ENCODE measurements around the gene CNTN1.

The CNTN1 gene

DNA sequence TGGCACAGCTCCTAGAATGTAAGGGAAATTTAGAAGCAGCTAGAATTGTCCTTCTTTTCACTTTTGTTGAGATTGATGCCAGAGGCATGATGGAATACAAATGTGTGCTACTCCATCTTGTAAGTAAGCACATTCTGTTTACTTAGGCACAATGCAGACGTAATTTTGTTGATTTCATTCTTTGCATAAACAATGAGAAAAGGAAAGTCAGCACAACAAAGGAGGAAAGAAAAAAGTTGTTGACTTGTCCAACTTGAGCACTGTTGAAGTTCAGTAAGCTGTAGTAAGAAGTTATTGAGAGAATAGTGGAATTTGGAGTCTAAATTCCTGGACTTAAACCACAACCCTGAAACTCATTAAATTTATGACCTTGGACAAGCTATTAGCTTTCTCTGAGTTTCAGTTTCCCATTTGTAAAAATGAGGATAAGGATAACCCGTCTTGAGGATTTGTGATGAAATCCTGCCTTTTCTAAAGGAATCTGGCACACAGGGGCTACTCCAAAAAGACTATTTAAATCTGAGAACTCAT, 19.4 kb upstream of the CNTN1 start:
- TF ChIP-seq, protein P1, sequence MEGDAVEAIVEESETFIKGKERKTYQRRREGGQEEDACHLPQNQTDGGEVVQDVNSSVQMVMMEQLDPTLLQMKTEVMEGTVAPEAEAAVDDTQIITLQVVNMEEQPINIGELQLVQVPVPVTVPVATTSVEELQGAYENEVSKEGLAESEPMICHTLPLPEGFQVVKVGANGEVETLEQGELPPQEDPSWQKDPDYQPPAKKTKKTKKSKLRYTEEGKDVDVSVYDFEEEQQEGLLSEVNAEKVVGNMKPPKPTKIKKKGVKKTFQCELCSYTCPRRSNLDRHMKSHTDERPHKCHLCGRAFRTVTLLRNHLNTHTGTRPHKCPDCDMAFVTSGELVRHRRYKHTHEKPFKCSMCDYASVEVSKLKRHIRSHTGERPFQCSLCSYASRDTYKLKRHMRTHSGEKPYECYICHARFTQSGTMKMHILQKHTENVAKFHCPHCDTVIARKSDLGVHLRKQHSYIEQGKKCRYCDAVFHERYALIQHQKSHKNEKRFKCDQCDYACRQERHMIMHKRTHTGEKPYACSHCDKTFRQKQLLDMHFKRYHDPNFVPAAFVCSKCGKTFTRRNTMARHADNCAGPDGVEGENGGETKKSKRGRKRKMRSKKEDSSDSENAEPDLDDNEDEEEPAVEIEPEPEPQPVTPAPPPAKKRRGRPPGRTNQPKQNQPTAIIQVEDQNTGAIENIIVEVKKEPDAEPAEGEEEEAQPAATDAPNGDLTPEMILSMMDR (IDR thresholded peaks at IDR 0.05): no peak

DNA sequence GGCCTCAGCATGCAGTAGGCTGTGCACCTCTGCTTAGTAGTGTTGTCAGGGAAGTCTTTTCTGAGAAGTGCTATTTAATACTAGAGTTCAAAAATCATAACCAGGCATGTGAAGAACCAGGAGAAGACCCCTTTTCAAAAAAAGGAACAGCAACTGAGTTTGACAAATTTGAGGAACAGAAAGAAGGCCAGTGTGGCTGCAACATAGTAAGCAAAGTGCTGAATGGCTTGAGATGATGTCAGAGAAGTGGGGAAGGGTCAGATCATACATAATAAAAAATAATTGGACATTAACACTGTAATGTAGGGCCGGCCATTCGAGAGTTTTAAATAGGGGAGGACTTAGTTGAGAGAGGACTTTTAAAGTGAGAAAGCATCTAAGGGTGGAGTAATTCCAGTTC, 11.1 kb upstream of the CNTN1 start:
- TF ChIP-seq, protein P1 (IDR thresholded peaks at IDR 0.05): no peak

DNA sequence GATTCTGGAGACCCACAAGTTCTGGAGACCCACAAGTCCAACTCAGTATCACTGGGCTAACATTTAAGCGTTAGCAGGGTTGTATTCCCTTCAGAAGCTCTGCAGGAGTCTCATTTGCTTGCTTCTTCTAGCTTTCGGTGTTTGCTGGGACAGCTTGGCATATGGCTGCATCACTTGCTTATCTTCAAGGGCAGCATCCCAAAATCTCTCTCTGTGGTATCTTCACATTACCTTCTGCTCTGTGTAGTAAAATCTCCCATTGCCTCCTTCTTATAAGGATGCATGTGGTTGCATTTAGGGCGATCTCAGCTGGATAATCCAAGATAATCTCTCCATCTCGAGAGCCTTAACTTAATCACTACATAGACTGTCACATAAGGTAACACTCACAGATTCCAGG, 7.3 kb upstream of the CNTN1 start:
- TF ChIP-seq, protein P1 (IDR thresholded peaks at IDR 0.05): no peak

DNA sequence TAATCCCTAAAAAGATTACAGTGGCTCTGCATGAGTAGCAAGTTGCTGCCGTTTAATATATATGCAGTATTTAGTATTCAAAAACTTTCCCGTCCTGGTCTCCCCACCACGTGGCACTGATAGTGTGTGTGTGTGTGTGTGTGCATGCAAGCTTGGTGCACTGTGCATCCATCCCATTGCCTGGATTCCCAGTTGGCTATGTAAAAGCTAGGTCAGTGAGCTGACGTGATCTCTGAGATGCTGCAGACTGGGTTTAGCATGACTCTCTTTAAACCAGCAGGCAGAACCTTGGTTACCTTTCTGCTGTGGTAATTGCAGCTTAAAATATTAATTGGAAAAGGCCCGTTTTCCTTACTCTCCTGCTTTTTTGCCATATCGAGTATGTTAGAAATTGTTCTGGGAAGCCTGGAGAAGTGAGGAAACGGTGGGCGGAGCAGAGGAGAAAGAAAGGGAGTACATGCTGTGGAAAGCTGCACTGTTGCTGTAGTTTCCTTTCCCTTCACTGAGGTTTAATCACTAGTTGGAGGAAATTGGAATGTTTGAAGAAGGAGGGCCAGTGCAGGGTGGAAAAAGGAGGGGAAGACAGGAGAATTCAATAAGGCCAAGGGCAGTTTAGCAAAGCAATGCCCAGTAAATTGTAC, 4.0 kb upstream of the CNTN1 start:
- TF ChIP-seq, protein P1 (IDR thresholded peaks at IDR 0.05): no peak

DNA sequence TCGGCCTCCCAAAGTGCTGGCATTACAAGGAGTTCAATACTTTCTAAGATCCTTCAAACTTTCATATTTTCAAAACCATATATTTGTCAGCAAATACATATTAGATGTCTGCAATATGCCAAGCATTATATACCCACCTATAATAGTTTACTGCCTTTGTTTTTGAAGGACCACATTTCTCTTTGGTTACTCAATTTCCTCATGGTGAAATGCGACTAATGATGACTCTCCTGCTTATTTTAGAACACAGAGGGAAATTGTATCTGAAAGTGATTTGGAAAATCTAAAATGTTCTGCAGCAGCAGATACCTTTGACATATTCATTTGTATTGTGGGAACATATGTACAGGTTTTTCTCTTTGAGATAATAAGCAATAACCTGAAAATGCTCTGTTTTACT, 2.7 kb upstream of the CNTN1 start:
- TF ChIP-seq, protein P1 (IDR thresholded peaks at IDR 0.05): no peak

DNA sequence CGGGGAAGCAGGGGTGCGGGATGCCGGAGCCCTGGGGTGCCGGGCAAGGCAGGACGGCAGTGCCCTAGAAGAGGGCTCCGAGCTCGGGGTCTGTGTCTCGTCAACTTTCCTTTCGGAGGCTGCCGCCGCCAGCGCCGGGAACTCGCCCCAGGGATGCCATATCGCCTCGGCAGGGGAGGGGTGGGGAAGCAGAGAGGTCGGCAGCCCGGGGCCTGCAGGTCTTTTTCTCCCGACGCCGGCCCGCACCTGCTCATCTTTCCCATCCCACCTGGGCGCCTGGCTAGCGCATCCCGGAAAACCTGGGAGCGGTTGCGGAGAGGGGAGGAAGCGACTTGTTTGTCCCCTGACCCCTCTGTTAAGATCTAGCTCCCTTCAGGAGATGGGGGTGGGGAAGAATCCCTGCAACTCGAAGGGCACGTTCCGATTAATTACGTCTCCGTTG, 547 bp downstream of the CNTN1 start:
- TF ChIP-seq, protein P1 (IDR thresholded peaks at IDR 0.05): no peak

DNA sequence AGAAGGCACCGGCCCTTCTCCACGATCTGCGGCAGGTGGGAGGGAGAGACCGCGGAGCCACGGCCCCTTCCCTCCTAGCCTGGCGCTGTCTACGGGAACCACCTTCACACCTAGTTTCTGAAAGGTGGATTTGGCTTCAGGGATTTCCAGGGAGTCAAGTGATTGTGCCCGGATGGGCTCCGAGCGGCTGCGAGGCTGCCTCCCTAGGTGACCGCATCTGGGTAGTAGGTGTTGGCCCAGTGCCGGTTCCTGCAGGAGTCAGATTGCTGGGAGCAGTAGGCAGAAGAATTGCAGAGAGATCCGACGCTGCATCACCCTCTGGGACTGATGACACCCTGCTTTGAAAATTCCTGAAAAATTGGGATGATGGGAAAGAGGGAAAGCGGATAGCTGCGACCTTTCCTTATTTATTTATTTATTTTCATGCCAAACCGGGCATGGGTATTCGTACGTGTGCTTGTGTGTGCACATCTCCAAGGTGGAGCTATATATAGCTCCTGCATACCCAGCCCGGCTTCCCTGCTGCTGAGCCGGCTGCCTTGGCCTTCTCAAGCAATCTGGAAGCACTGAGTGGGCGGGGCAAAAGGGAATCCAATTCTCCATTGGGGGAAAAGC, 1.1 kb downstream of the CNTN1 start:
- TF ChIP-seq, protein P1 (IDR thresholded peaks at IDR 0.05): no peak
